HG03064 (cell line): ENCODE results near the gene UNC5CL.
A peak's percentile ranks its signal among the peaks of the same experiment; 100 is the strongest.
"Not testable (repeated sequence)": the region's sequence is repeated elsewhere in the genome, so short reads cannot be mapped to it uniquely, and the experiment has no call there.

Experiments used
- ATAC-seq: cut with Tn5 transposase; IDR thresholded peaks from one replicate; pipeline ENCODE4 v1.9.1; 2021; ENCODE audit warnings: low read depth; ENCODE audit not compliant: unreplicated experiment

The UNC5CL gene

DNA sequence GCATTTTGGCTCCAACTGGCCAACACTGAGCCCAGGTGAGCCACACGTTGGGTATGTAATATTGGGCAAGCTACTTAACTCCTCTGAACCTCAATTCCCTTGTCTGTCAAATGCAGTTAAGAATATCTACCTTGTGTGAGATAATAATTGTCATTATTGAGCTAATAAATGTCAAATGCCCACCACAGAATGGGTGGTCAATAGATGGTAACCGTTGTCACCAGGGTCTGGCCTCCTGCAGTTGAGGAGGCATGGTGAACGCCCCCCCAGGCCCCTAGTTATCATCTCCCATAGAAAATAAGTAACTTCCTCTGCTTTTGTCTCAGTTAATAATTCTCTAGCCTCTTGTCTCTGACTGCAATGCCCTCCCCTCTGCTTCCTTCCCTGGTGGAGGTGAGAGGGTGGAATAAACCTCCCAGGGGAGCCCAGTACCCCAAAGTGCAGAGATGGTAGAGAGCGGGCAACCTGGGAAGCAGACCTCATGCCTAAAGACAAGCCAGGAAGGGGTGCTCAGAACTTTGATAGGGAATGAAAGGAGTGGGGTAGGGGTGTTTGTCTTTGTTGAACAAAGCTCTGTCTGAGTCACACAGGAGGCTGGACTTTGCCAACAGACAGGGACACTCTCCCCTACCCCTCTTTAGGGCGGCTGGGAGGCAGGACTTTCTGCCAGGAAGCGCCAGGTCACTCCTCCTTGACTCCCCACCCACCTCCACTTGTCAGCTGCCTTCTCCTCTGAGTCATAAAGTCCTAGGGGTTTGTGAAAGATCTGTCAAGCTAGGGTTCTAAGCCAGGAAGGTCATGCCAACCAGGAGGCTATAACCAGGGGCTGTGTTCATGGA, 1.3 kb upstream of the UNC5CL start:
- ATAC-seq = no peak

DNA sequence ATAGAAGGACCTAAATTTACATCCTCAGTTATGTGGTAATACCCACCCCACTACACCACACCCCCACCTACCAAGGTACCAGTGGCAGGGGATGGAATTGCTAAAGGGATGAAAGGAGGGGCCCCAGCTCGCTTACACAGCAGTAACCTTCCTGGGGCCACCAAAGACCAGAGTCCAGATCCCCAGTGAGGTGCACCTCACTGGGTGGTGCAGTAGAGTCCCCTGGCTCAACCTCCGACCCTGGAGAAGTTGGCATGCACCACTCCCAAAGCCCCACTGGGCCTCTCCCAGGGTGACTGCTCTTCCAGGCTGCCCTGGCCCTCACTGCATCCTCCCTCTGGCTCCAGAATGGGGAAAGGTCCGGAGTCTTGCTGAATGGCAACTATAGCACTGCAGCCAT, 816 bp downstream of the UNC5CL start:
- no peak for ATAC-seq

DNA sequence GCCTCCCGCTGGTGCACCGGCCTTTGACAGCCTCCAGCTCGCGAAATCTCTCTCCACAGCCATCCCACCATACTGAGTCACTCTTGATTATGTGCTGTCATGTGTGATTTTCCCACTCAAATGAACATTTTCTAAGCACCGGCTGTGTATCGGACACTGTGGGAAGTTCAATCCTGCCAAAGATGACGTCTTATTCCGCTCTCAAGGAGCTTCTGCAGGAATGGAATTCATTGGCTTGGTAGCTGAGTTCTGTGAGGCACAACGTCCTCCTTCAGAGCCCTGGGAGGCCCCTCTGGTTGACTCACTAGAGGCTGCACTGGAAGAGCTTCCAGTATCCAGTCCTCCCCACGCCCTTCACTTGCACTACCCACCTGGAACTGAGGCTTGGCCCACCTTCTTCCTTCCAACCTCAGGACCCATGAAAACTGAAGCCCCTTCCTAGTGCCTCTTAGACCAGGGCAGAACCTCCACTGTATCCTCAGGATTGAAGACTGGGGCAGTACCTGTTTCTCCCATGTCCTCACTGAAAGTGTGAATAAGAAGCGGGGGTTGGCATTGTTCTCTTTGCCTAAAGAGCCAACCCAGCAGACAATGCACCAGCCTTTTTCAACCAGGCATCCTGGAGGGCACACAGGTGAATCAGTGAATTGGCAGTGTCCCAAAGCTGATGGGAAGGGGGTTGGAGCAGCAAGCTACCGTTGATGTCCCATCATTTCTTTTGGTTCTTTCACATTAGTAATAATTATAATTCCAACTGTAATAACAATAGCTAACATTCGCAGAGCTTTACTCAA, 1.7 kb downstream of the UNC5CL start:
- ATAC-seq = no peak

DNA sequence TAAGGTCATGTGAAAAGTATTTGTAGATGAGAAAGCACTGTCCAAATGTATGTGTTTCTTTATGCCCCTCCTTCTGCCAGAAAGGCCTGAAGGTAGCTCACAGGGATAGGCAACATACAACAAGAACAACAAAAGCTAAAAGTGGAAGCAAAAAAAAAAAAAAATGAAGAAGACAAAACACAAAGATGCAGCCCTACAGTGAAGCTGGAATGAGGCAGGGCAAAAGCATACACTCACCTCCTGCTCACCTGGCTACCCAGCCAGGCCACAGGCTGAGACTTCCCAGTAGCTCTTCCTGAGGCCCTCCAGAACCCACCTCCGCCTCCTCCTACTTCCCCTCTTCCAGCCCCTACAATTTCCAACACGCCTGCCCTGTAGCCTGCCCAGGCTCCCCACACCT, 2.4 kb downstream of the UNC5CL start:
- no peak for ATAC-seq

DNA sequence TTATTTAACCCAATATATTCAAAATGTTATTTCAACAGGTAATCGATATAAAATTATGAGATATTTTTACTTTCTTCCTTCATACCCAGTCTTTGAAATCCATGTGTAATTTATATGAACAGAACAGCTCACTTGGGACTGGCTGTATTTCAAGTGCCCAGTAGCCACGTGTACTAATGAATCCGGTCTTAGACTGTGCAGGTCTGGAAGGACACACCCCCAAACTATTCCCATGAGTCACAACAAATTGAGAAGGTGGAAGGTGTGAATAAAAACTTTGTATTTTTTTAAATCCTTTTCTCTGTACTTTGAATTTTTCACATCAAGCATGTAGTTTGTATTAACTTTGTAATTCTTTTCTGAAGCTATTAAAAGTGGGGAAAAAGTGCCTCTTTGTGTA, 2.8 kb downstream of the UNC5CL start:
- ATAC-seq = no peak

DNA sequence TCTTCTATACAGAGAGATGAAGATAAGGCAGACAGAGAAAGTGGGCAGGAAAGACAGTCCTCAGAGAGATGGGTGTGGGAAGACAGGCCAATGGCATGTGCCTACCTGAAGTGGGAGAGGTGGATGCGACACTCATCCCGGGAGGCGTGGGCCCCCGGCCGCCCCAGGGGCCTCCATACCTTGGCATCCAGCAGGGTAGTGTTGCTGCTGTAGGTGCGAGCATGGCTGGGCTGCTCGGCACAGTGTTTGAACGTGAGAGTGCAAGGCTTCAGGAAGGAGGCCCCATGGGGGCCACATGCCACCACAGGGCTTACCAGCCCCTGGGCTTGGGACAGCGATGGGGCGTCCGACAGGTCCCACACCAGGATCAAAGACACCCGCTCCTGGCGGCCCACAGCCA, 5.2 kb downstream of the UNC5CL start:
- no peak for ATAC-seq

DNA sequence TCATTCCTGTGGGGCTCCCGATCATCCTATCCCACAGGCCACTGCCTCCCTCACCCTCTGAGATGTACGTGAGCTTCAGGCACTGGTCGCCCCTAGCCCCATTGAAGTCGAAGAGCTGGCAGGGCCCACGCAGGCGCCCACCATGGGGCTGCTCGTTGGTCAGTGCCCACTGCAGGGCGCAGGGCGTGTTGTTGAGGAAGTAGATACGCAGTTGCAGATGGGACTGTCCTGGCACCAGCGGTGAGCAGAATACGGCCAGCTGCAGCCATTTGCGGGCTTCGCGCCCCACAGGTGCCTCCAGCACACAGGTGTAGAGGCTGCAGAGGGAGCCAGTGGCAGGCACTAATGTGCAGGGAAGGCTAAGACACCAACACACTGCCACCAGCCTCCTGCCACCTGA, 6.2 kb downstream of the UNC5CL start:
- ATAC-seq = no peak

DNA sequence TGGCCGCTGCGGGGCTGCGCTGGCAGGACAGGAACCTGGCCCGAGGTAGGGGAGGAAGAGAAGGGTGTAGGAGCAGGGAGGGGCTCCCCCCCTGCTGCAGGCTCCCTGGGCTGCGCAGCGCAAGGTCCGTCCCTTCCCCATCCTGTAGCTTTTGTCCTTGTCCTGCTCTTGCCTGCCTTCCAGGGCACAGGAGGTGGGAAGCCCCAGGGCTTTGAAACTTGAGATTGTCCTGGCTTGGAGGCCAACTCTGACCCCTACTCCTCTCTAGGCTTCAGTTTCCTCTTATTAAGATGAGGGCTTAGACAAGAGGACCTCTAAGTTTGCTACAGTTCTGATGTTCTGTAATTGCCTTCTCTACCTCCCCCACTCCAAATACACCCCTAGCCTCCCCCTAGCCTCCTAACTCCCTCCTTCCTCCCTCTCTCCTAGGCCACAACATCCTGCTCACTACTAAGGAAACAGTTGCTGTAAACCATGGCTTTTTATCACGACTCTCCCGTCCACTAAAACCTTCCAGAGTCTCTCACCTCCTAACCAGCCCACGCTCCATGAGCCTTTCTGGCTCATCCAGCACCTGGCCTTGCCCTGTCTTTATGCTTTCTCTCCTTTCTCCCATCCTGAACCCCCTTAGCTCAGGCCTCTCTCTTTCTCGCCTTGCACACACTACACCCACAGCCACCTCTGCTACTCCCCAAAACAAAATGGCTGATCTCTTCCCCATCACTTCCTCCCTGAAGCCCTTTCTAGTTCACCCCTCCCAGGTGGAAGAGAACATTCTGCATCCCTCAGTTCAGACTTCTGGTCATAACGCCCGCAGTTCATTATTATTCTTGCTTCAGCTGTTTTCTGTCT, 10.2 kb downstream of the UNC5CL start:
- ATAC-seq = peak; percentile 38

DNA sequence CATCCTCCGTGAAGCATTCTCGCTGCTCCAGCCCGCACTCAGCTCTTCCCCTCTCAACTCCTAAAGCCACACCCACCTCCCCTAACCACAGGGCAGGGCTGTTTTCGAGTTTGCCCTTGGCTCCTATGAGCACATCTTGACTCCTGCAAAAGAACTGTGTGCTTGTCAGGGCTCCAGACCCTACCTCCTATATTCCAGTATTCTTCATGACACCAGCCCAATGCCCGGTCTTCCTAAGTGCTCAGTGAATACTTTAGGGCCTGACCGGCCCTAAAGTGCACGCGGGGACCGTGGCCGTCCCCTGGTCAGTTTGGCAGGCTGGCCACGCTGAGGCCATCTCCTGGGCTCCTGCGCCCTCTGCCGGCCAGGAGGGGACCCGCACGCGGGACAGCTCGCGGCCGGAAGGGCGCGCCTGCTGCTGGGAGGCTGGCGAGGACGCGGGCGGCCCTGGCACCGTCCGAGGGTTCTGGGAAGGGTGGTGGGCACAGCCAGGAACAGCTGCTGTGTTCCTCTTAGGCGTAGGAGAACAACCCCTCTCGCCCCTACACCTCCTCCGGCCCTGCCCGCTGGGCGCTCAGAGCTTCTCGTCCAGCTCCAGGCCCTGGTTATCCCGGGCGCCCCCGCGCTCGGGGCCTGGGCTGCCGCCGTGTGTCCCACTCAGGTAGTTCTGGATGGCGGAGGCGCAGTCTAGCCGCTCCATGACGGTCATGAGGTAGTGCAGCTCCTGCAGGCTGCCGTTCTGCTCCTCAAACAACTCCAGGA, 11.0 kb downstream of the UNC5CL start:
- ATAC-seq = peak; percentile 88

DNA sequence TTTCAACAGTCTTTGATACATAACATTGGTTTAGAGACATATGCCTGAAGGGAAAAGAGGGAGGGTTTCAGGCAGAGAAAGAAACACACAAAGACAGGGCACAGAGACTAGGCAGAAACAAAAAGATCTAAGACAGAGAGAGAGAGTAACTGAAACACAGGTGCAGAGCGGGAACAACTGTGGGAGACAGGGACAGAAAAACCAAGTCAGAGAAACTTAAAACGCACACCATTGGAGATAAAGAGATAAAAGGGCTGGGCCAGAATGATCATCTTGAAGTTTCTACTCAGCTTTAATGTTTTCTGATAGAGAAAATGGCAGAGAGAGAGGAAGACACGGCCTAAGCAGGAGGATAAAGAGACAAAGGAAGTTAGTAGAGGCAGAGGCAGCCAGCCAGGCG, 11.8 kb downstream of the UNC5CL start:
- ATAC-seq = no peak

DNA sequence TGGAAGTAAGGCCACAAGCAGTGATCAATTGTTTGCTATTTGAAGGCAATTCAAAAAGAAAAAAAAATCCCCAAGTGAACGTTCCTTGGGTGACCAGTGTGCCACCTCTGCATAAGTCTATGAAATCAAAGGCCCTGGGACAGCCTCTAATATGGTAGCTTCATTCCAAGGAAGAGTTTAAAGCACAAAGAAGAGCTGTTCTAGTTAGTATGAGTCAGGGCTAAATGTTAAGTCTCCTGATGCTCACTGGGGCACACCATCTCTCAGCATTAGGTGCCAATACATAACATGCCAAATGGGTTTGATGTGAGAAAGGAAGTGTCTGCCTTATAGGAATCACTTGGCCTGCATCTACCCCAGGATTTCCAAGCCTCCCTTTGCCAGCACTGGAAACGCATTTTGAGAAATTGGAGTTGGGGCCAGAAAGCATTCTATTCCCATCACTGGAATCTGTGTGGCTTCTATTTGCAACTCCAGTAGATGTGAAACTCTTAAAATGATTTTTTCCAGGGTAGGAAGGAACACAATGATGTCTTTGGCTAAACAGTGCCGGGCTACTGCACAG, 13.0 kb downstream of the UNC5CL start:
- ATAC-seq = no peak

DNA sequence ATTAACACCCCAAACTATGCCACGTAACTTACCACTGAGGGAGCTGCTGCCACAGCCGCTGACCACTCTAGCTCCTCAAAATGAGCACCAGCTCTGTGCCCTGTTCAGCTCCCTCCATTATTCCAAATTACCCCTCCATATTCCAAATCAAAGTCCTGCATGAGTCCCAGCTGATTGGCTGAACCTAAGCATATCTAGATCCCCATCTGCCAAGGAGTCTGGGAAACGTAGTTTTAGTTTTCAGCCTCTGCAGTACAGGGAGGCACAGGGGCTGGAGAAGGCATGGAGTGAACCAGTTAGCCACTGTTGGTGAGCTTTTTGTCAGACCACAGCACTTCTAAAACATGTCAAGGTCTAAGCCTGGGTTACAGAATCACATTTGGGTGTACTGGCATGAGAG, 15.9 kb downstream of the UNC5CL start:
- no peak for ATAC-seq

DNA sequence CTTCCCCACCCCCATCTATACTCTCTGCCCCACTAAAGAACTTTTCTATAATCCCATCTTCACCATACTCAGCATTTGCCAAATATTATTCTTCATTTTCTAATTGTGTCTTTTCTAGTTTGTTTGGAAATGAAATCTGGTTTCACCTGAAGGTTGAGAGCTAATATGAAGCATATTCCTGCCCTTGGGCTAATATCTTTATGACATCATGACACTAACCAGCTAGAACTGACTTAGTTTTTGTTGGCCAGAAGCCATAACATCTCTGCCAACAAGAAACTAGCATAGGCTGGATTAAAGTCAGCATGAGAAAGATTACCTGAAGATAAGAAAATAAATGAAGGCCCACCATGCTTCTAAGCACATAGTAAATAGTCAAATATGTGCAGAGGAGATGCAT, 16.7 kb downstream of the UNC5CL start:
- no peak for ATAC-seq

DNA sequence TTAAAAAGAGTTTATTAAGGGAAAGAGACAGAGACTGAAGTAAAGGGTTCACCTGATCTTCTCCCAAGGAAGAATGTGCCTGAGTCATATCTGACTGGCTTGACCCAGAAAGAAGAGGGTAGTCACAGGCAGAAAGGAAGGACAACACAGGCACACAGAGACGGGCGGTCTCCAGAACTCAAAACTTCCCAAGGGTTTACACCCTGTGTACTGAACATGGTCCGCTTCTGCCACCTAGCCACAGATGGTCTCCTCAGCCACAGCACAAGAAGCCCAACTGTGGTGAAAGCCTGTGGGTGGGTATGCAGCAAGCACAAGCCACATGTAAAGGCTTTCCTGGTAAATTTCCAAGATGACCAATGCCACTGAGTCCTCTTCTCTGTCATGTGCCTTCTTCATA, 17.2 kb downstream of the UNC5CL start:
- ATAC-seq = no peak

DNA sequence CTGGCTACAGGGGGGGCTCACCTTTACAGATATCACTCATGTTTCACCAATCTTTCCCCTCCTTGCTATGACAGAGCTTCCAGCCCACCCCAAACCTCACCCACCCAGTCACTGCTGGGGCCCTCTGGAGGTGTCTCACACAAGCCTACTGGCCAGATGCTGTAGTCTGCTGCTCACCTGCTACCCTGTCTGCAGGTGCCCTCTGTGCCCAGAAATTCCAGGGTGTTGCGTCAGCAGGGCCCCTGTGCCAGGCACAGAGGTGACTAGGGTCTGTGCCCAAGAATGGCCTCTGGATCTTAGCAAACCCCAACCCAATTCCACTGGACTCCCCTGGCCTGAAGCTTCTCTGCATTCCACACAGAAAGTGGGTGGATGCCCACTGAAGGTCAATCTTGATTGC, 21.4 kb downstream of the UNC5CL start:
- ATAC-seq = no peak

DNA sequence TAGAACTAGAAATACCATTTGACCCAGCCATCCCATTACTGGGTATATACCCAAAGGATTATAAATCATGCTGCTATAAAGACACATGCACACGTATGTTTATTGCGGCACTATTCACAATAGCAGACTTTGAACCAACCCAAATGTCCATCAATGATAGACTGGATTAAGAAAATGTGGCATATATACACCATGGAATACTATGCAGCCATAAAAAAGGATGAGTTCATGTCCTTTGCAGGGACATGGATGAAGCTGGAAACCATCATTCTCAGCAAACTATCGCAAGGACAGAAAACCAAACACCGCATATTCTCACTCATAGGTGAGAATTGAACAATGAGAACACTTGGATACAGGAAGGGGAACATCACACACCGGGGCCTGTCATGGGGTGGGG, 23.2 kb downstream of the UNC5CL start:
- ATAC-seq = not testable (repeated sequence)

DNA sequence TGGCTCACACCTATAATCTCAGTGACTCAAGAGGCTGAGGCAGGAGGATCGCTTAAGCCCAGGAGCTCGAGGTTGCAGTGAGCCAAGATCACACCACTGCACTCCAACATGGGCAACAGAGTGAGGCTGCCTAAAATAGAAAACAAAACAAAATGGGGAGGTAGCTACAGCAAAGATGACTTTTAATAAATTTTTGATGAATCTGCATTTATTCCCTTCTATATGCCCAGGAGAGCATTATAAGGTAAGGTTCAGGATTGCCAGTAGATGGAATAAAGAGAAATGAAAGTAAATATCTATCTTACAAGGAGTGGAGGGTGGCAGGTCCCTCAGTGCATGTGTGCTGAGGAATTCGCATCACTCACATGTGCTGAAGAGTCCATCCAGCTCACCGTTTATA, 24.2 kb downstream of the UNC5CL start:
- no peak for ATAC-seq

DNA sequence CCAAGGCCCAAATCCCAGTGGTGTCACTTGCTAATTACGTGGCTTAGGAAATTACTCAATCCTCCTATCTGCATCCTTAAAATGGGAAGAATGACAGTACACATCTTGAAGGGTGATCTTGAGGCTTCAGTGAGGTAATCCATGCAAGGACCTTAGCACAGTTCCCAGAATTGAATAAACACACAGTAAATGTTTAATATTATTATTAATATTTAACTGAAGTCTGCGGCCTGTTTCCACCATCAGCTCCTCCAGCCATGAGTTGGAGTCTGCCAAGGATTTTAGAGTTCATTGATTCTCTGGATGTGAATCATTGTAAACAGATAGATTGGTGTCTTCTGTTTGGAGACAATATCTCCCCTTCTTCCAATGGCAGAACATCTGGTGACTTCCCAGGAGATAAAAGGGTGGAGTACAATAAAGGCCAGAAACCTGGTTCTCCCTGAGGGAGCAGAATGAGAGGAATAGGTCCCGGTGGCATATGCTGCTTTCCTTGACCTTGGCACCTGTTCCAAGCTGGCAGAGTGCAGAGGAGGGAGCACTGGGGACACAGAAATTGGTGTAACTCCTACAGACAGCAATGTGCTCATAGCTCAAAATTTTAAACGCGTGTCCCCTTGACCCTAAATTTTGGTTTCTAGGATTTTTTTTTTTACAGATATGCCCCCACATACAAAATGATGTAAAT, 25.4 kb downstream of the UNC5CL start:
- no peak for ATAC-seq

DNA sequence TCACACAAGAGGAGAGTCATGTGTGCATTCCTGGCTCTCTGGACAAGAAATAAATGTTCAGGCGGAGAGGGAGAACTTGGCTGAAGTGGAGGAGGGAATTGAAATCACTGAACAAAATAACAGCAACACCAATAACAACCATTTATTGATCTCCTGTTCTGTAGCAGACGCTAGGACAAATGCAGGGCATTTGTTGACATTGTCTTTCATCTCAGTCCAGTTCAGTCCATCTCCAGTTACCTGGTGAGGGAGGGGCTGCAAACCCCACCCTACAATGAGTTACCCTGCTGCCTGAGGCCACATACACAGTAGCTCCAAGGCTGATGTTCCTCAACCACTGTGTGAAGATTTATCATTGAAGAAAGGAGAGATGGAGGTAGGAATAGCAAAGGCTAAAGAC, 27.3 kb downstream of the UNC5CL start:
- ATAC-seq = no peak
